ENCODE measurements around the gene GNS.

- TF ChIP-seq CTCF (conservative IDR thresholded peaks at IDR 0.05; ENCODE audit: low read depth, low read length): peak; percentile 73
- TF ChIP-seq EZH2 (IDR thresholded peaks at IDR 0.05; ENCODE audit: low read length, unreplicated experiment): no peak
These were observed 63.0 kb downstream of the GNS start for GRCh38 chr12:64696080-64696741.

Measured in PC-3 (cell line).